C4-2B (cell line): ENCODE results near the gene OCEL1.

Experiments used
- CTCF ChIP-seq: fragments of 450-650 bp; conservative IDR thresholded peaks from 2 replicates; pipeline ENCODE4 v1.5.1; 2017; ENCODE audit warnings: mild to moderate bottlenecking
- ZFX ChIP-seq: fragments of 450-650 bp; IDR thresholded peaks from 2 replicates; pipeline ENCODE4 v1.6.1; 2017

GRCh38 chr19:17200408-17201079, 25.5 kb upstream of the OCEL1 start:
- no peak for TF ChIP-seq CTCF
- TF ChIP-seq ZFX: no peak
